NCI-H1930 (cell line): ENCODE results near the gene VWA3B.

Experiments used
- DNase-seq, 2 experiments: peaks; one replicate each; lab custom pipeline; 2025; lab: John Stamatoyannopoulos, UW

The VWA3B gene

GRCh38 chr2:98172951-98173350 is 86.0 kb downstream of the VWA3B start:
- no peak for DNase-seq

- peak; percentile 6 to 35 for DNase-seq
Measured at GRCh38 chr2:98175811-98176210, 88.8 kb downstream of the VWA3B start.

GRCh38 chr2:98177286-98177685 is 90.3 kb downstream of the VWA3B start:
- no peak for DNase-seq

GRCh38 chr2:98177986-98178385 is 91.0 kb downstream of the VWA3B start:
- DNase-seq = no peak

- DNase-seq = no peak
Measured at GRCh38 chr2:98180456-98180855, 93.5 kb downstream of the VWA3B start.

- DNase-seq = no peak
Measured at GRCh38 chr2:98181346-98181745, 94.4 kb downstream of the VWA3B start.

- no peak for DNase-seq
Measured at GRCh38 chr2:98185801-98186200, 98.8 kb downstream of the VWA3B start.

- no peak for DNase-seq
Measured at GRCh38 chr2:98187194-98187593, 100.2 kb downstream of the VWA3B start.

GRCh38 chr2:98188351-98189046 is 101.5 kb downstream of the VWA3B start:
- no peak for DNase-seq

GRCh38 chr2:98191883-98192282 is 104.9 kb downstream of the VWA3B start:
- DNase-seq = no peak

GRCh38 chr2:98201576-98201975 is 114.6 kb downstream of the VWA3B start:
- no peak for DNase-seq

GRCh38 chr2:98205889-98206288 is 118.9 kb downstream of the VWA3B start:
- DNase-seq = no peak

GRCh38 chr2:98212092-98213000 is 125.4 kb downstream of the VWA3B start:
- no peak for DNase-seq

GRCh38 chr2:98216616-98217015 is 129.6 kb downstream of the VWA3B start:
- no peak for DNase-seq

- no peak for DNase-seq
Measured at GRCh38 chr2:98219152-98219551, 132.2 kb downstream of the VWA3B start.

GRCh38 chr2:98233941-98234340 is 147.0 kb downstream of the VWA3B start:
- DNase-seq = no peak

GRCh38 chr2:98234776-98235175 is 147.8 kb downstream of the VWA3B start:
- no peak for DNase-seq

GRCh38 chr2:98236935-98237334 is 150.0 kb downstream of the VWA3B start:
- DNase-seq = no peak

GRCh38 chr2:98240786-98241398 is 153.9 kb downstream of the VWA3B start:
- no peak for DNase-seq

GRCh38 chr2:98241592-98241991 is 154.6 kb downstream of the VWA3B start:
- no peak for DNase-seq

- DNase-seq = peak; percentile 41 to 69
Measured at GRCh38 chr2:98242003-98242402, 155.0 kb downstream of the VWA3B start.

GRCh38 chr2:98245491-98245890 is 158.5 kb downstream of the VWA3B start:
- DNase-seq = no peak

GRCh38 chr2:98247383-98247782 is 160.4 kb downstream of the VWA3B start:
- no peak for DNase-seq
